Hepatocyte (in vitro differentiated cells): ENCODE data around the gene STK39. TPM values are rescaled to one million over a fixed set of nuclear protein-coding genes. Genes with fewer than 3 reads are reported as not detected.

ENCODE experiments used
- DNase-seq: peaks from one replicate; pipeline ENCODE4 v3.0.0-alpha.2; 2016; ENCODE audit warnings: low spot score
- H2AFZ ChIP-seq: fragments of 200-600 bp; sonication (generic); 2 replicates; pipeline ENCODE4 v1.6.0; 2016; ENCODE audit warnings: antibody characterized with exemption, mild to moderate bottlenecking
- H3K27ac ChIP-seq: fragments of 200-600 bp; sonication (generic); 2 replicates; pipeline ENCODE4 v1.5.1; 2016; ENCODE audit warnings: mild to moderate bottlenecking
- H3K27me3 ChIP-seq: fragments of 200-600 bp; sonication (generic); 2 replicates; pipeline ENCODE4 v1.6.1; 2016
- H3K36me3 ChIP-seq: fragments of 200-600 bp; sonication (generic); replicated peaks from 2 replicates; pipeline ENCODE4 v1.5.1; 2016; ENCODE audit warnings: low read depth; ENCODE audit not compliant: insufficient read depth
- H3K4me1 ChIP-seq: fragments of 200-600 bp; sonication (generic); 2 replicates; pipeline ENCODE4 v1.5.1; 2016; ENCODE audit warnings: mild to moderate bottlenecking, moderate library complexity; ENCODE audit not compliant: insufficient read depth
- H3K4me2 ChIP-seq: fragments of 200-600 bp; sonication (generic); 2 replicates; pipeline ENCODE4 v1.6.0; 2016
- H3K4me3 ChIP-seq: fragments of 200-600 bp; sonication (generic); 2 replicates; pipeline ENCODE4 v1.5.1; 2016; ENCODE audit warnings: mild to moderate bottlenecking
- H3K79me2 ChIP-seq: fragments of 200-600 bp; sonication (generic); 2 replicates; pipeline ENCODE4 v1.6.0; 2017; ENCODE audit warnings: mild to moderate bottlenecking
- H3K9me2 ChIP-seq: fragments of 200-600 bp; sonication (generic); replicated peaks from 2 replicates; pipeline ENCODE4 v1.6.0; 2017; ENCODE audit warnings: mild to moderate bottlenecking; ENCODE audit not compliant: insufficient read depth
- H3K9me3 ChIP-seq: fragments of 200-600 bp; sonication (generic); 2 replicates; pipeline ENCODE4 v1.5.1; 2016; ENCODE audit warnings: low read depth, mild to moderate bottlenecking
- H4K20me1 ChIP-seq: fragments of 200-600 bp; sonication (generic); 2 replicates; pipeline ENCODE4 v1.6.0; 2016; ENCODE audit warnings: mild to moderate bottlenecking; ENCODE audit not compliant: insufficient read depth, poor library complexity, severe bottlenecking
- CTCF ChIP-seq: fragments of 200-600 bp; sonication (generic); IDR thresholded peaks from 2 replicates; pipeline ENCODE4 v1.5.1; 2016; ENCODE audit warnings: antibody characterized with exemption, mild to moderate bottlenecking; ENCODE audit not compliant: poor library complexity
- EZH2 ChIP-seq: fragments of 200-600 bp; sonication (generic); IDR thresholded peaks from 2 replicates; pipeline ENCODE4 v1.6.1; 2016; ENCODE audit warnings: antibody characterized with exemption, mild to moderate bottlenecking, borderline replicate concordance
- EZH2phosphoT487 ChIP-seq: fragments of 200-600 bp; sonication (generic); IDR thresholded peaks from one replicate; pipeline ENCODE4 v1.6.1; 2018; ENCODE audit warnings: antibody characterized with exemption, mild to moderate bottlenecking, low read depth, moderate library complexity; ENCODE audit not compliant: unreplicated experiment, severe bottlenecking
- WGBS: methylation state at CpG from one replicate; pipeline ENCODE4 v1.1.6; 2016; ENCODE audit warnings: low lambda C conversion rate; ENCODE audit errors: missing lambda C conversion rate; 5-methylcytosine and 5-hydroxymethylcytosine counted together
- polyA plus RNA-seq: library from polyadenylated mRNA; unstranded; fragments of >200 nt; fragmentation: Nextera tagmentation; extraction: Ambion mirVana; gene quantifications from 2 replicates; pipeline ENCODE4 v1.2.1, GENCODE V29; 2016
- total RNA-seq: library from RNA; depleted of rRNA; stranded (reverse); fragments of >200 nt; gene quantifications from 2 replicates; pipeline ENCODE4 v1.2.3, GENCODE V29; 2014

The STK39 gene
- total and polyA plus RNA-seq, 2 experiments from 2014 or later, result 26.9 to 39.4 TPM

DNA sequence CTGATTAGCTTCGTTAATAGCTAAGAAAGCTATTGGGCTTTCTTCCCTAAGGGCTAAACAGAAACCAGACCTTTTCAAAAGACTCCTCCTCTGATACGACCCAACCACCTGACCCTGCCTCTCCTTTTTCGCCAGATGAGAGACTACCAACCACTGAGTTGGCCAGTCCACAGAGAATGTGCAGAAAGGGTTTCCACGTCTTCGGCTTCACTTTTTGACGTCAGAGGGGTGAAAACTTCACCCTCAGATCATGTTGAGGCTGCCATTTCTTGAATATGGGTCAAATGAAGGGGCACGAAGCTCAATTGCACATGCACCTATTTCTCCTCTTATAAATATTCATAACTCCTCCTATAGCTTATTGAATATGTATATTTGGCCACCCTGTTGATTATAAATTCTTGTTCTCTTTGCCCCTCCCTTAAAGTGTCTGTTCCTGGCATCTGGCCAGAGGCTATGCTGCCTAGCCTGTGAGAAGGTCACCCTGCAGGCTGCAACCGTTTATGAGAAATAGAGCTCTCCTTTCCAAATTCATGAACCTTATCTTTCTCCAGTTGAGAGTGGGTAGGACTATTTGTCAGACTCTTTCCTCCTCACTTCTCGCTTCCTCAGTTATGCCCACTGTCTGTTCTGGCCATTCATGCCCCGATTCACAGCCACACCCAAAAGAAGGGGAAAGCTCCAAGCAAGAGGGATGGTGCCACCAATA, 301.6 kb downstream of the STK39 start:
- Histone ChIP-seq H3K4me1 (no peaks in the 10 kb centered on the region), H3K4me2 (no peak overlapping the region), H3K27ac (no peak overlapping the region), H3K9me2 (no peaks in the 10 kb centered on the region), H3K36me3 (no peaks in the 10 kb centered on the region), H2AFZ (no peak overlapping the region), H3K4me3 (no peak overlapping the region), H3K79me2 (no peaks in the 10 kb centered on the region), H3K27me3 (no peaks in the 10 kb centered on the region), H4K20me1 (no peaks in the 10 kb centered on the region), H3K9me3 (no peaks in the 10 kb centered on the region)
- DNase-seq, result no peak
- TF ChIP-seq EZH2phosphoT487, result no peak
- TF ChIP-seq EZH2, result no peak
- no peak for TF ChIP-seq CTCF
- whole genome bisulfite sequencing, result 88% methylated on average over 10 of the region's 10 CpGs

GRCh38 chr2:167944825-167945659, 302.4 kb downstream of the STK39 start:
- TF ChIP-seq CTCF (no peak), EZH2phosphoT487 (no peak), EZH2 (no peak)
- Histone ChIP-seq H3K9me2 (no peaks in the 10 kb centered on the region), H4K20me1 (no peaks in the 10 kb centered on the region), H3K27me3 (no peaks in the 10 kb centered on the region), H3K27ac (no peak overlapping the region), H3K79me2 (no peaks in the 10 kb centered on the region), H2AFZ (no peak overlapping the region), H3K4me1 (no peaks in the 10 kb centered on the region), H3K9me3 (no peaks in the 10 kb centered on the region), H3K36me3 (no peaks in the 10 kb centered on the region), H3K4me2 (no peak overlapping the region), H3K4me3 (no peak overlapping the region)
- DNase-seq, result no peak
- WGBS, result 93% methylated on average over 8 of the region's 8 CpGs

DNA sequence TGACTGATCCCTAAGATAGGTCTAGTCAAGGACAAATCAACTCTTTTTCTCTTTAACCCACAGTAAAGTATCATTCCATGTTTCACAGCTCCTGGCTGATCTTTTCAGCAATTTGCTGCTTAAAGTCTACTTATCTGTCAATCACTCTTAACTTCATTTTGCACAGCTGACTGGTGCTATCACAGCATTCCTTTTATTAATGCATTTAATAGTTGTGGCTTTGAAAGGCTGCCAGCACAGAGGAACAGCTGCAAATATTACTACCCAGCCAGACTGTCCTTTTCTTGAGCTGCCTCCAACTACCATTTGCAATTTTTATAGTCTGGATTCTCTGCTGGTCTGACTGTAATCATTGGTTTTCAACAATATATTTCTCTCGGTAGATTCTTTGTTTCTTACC, 303.5 kb downstream of the STK39 start:
- Histone ChIP-seq H3K36me3 (no peaks in the 10 kb centered on the region), H3K4me2 (no peak overlapping the region), H4K20me1 (no peaks in the 10 kb centered on the region), H3K4me1 (no peaks in the 10 kb centered on the region), H3K9me3 (no peaks in the 10 kb centered on the region), H3K27ac (no peak overlapping the region), H3K27me3 (no peaks in the 10 kb centered on the region), H2AFZ (no peak overlapping the region), H3K9me2 (no peaks in the 10 kb centered on the region), H3K79me2 (no peaks in the 10 kb centered on the region), H3K4me3 (no peak overlapping the region)
- DNase-seq, result no peak
- WGBS, result 68% methylated on average over 1 of the region's 1 CpG
- TF ChIP-seq EZH2phosphoT487, result no peak

- WGBS, result 91% methylated on average over 1 of the region's 1 CpG
- H3K4me2 ChIP-seq, result no peak overlapping the region
Measured at GRCh38 chr2:167943368-167943767, 304.0 kb downstream of the STK39 start.

More at GRCh38 chr2:167943368-167943767, 304.0 kb downstream of the STK39 start:
- TF ChIP-seq CTCF (no peak), EZH2phosphoT487 (no peak), EZH2 (no peak)
- no peak for DNase-seq
- Histone ChIP-seq H3K27me3 (no peaks in the 10 kb centered on the region), H3K27ac (no peak overlapping the region), H3K79me2 (no peaks in the 10 kb centered on the region), H2AFZ (no peak overlapping the region), H3K4me1 (no peaks in the 10 kb centered on the region), H3K36me3 (no peaks in the 10 kb centered on the region), H3K4me3 (no peak overlapping the region), H3K9me3 (no peaks in the 10 kb centered on the region), H3K9me2 (no peaks in the 10 kb centered on the region), H4K20me1 (no peaks in the 10 kb centered on the region)
